ENCODE data around the gene ACP7.

ACP7 gene

DNA sequence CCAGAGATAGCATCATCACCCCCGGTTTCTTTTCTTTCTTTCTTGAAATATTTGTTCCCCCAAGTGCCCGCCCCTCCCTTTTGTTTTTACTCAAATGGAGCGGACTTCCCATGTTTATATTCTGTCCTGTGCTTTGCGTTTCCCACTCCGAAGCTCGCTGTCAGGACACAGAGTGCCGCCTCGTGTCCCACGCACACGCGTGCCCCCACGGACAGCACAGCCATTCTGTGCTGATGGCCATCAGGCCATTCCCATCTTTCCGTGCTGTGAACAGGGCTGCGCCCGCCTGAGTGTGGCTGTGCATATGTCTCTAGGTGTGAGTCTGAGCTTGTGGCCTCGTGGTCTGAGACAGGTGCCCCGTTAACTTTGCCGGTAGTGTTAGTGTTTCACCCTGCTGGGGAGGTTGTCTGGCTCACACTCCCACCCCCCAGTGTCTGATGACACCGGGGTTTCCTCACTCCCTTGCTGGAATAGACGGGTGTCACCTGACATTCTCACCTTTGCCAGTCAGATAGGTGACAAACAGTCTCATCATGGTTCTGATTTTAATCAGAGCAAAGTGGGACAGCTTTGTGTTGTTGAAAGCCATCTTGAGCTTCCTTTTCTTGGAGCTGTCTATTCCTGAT, 48.3 kb downstream of the ACP7 start:
- no peaks in the 10 kb centered on the region for H3K27me3 ChIP-seq
- no peaks in the 10 kb centered on the region for H3K9me3 ChIP-seq
- no peak overlapping the region for H3K27ac ChIP-seq
- H3K36me3 ChIP-seq, result no peaks in the 10 kb centered on the region
- no peaks in the 10 kb centered on the region for H3K4me1 ChIP-seq (ENCODE audit: control insufficient read depth in 1 of 2, insufficient read depth in 1 of 2, low read depth in 1 of 2, low read length in 1 of 2)
- TF ChIP-seq, protein P1, sequence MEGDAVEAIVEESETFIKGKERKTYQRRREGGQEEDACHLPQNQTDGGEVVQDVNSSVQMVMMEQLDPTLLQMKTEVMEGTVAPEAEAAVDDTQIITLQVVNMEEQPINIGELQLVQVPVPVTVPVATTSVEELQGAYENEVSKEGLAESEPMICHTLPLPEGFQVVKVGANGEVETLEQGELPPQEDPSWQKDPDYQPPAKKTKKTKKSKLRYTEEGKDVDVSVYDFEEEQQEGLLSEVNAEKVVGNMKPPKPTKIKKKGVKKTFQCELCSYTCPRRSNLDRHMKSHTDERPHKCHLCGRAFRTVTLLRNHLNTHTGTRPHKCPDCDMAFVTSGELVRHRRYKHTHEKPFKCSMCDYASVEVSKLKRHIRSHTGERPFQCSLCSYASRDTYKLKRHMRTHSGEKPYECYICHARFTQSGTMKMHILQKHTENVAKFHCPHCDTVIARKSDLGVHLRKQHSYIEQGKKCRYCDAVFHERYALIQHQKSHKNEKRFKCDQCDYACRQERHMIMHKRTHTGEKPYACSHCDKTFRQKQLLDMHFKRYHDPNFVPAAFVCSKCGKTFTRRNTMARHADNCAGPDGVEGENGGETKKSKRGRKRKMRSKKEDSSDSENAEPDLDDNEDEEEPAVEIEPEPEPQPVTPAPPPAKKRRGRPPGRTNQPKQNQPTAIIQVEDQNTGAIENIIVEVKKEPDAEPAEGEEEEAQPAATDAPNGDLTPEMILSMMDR (IDR thresholded peaks at IDR 0.05), result no peak
- H3K4me3 ChIP-seq (ENCODE audit: low read depth in 1 of 2, low read length in 1 of 2), result no peak overlapping the region

DNA sequence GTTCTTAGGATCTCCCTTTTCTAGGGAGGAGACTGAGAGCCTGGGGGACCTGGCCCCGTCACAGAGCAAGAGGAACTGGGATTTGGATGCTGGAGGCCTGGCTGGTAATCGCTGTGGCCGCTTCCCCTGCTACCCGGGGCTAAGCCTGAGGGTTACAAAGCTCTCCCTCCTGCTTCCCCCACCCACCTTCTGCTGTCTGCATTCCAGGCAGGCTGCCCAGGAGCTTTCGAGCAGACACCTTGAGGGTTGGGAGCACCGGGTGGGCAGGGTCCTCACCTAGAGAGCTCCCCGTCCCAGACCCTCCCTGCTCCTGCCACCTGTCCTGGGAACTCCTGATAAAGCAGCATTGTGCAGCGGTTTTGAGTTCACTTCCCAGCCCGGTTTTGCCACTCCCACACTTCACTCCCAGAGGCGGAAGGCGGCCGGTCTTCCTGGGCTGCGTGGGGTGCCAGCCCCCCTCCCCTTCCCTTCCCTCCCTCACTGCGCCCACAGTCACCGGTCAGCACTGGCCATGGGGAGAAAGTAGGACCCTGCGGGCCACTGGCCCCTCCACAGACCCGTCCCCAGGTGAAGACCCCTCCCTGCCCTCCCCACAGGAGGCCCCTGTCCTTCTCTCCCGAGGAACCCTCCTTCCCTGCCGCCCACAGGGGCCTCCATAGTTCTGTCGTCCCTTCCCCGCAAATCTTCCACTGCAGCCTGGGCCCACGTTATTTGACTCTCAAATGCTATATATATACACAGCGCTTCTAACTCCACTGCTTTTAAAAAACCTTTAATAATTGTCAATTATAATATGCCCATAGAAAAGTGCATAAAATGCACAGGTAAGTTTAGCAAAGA, 49.5 kb downstream of the ACP7 start:
- Histone ChIP-seq H3K4me1 (ENCODE audit: control insufficient read depth in 1 of 2, insufficient read depth in 1 of 2, low read depth in 1 of 2, low read length in 1 of 2) (no peaks in the 10 kb centered on the region), H3K27ac (no peak overlapping the region), H3K27me3 (no peaks in the 10 kb centered on the region), H3K9me3 (no peaks in the 10 kb centered on the region), H3K4me3 (ENCODE audit: low read depth in 1 of 2, low read length in 1 of 2) (no peak overlapping the region), H3K36me3 (no peaks in the 10 kb centered on the region)
- TF ChIP-seq, protein P1 (IDR thresholded peaks at IDR 0.05), result no peak

DNA sequence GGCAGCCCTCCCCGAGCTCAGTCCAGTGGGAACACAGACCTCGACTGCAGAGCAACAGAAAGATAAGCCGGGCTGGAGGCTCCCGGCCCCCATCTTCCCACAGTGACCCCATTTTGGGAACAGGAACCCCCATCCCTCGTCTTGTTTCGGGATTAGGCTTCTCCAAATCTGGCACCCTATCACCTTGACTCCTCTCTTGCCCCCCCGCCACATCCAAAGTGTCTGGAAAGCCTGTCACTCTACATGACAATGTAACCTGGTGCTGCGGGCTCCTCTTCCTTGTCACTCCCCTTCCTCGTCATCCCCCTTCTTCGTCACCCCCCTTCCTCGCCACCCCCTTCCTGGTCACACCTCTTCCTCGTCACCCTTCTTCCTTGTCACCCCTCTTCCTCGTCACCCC, 51.5 kb downstream of the ACP7 start:
- Histone ChIP-seq H3K9me3 (no peaks in the 10 kb centered on the region), H3K4me3 (ENCODE audit: low read depth in 1 of 2, low read length in 1 of 2) (no peak overlapping the region), H3K27ac (no peak overlapping the region), H3K27me3 (no peaks in the 10 kb centered on the region), H3K36me3 (no peaks in the 10 kb centered on the region), H3K4me1 (ENCODE audit: control insufficient read depth in 1 of 2, insufficient read depth in 1 of 2, low read depth in 1 of 2, low read length in 1 of 2) (no peaks in the 10 kb centered on the region)
- TF ChIP-seq, protein P1 (IDR thresholded peaks at IDR 0.05), result no peak

DNA sequence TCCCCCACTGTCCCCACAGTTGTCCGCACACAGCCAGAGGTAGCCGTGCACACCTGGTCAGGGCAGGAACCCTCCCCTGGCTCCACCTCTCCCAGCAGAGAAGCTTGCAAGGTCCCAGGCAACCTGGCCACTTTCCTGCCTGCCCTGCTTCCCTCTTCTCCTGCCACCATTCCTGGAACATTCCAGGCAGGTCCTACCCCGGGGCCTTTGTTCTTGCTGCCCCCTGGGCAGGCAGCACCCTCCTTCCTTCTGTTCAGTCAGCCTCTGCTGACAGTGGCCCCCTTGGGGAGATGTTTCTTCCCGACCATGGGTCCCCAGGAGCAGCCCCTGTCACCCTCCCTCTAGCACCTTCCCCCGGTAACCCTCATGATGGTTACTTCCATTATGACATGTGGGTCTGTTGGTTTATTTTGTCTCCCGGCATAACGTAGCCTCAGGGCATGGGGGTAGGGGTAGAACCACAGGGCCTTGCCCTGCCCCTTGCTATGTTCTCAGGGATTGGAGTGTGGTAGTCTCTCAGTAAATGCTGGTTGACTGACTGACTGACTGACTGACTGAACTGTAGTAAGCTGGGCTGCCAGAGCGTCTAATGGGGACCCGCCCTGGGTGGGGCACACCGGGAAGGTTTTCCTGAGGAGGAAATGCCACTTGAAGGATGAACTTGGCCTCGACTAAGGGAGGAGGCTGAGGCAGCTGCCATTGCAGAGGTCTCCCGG, 52.2 kb downstream of the ACP7 start:
- TF ChIP-seq, protein P1 (IDR thresholded peaks at IDR 0.05), result no peak
- H3K36me3 ChIP-seq, result no peaks in the 10 kb centered on the region

DNA sequence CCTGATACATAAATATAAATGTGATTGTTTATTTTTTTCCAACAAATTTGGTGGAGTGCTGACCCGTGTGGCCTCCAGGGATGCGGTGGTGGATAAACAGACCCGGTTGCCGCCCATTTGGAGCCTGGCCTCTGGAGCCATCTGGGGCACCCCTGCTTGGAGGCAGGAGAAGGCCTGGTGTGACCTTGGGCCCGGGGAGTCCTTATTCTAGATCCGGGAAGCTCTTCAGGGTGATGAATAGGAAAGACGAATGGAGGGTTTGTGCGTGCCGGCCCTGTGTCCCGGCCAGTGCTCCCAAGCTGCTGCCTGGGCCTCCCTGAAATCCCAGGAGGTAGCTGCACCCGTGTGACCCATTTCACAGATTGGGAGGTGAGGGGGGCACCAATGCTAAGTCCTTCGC, 53.0 kb downstream of the ACP7 start:
- H3K27me3 ChIP-seq, result no peaks in the 10 kb centered on the region
- TF ChIP-seq, protein P1 (IDR thresholded peaks at IDR 0.05), result no peak
- no peaks in the 10 kb centered on the region for H3K9me3 ChIP-seq
- H3K27ac ChIP-seq, result no peak overlapping the region
- H3K4me1 ChIP-seq (ENCODE audit: control insufficient read depth in 1 of 2, insufficient read depth in 1 of 2, low read depth in 1 of 2, low read length in 1 of 2), result no peaks in the 10 kb centered on the region
- H3K4me3 ChIP-seq (ENCODE audit: low read depth in 1 of 2, low read length in 1 of 2), result no peak overlapping the region
- H3K36me3 ChIP-seq, result no peaks in the 10 kb centered on the region

More for the DNA sequence above, 52.2 kb downstream of the ACP7 start:
- Histone ChIP-seq H3K4me1 (ENCODE audit: control insufficient read depth in 1 of 2, insufficient read depth in 1 of 2, low read depth in 1 of 2, low read length in 1 of 2) (no peaks in the 10 kb centered on the region), H3K27me3 (no peaks in the 10 kb centered on the region), H3K27ac (no peak overlapping the region), H3K9me3 (no peaks in the 10 kb centered on the region), H3K4me3 (ENCODE audit: low read depth in 1 of 2, low read length in 1 of 2) (no peak overlapping the region)
